ENCODE results near the gene SMIM32. TPM values are rescaled to one million over a fixed set of nuclear protein-coding genes. Genes with fewer than 3 reads are reported as not detected.

Gene SMIM32
- total and polyA plus RNA-seq, 7 experiments from 2014 or later = not detected

GRCh38 chr5:136197462-136198142, 4.6 kb upstream of the SMIM32 start:
- H3K27me3 ChIP-seq (ENCODE audit: control insufficient read depth in 2 of 2, insufficient read depth in 2 of 2, low read length in 2 of 2) = no peaks in the 10 kb centered on the region
- DNase-seq = no peak
- no peak overlapping the region for H3K27ac ChIP-seq (ENCODE audit: low read depth, low read length)
- ChIA-PET CTCF (no interaction called here), POLR2A (no interaction called here)
- H3K27me3 Mint-ChIP-seq = peaks cover 31 to 64% (median 42%) of the 10 kb centered on the region in 5 donors
- no peak for ATAC-seq
- no peaks in the 10 kb centered on the region for H3K9me3 ChIP-seq (ENCODE audit: control insufficient read depth in 2 of 3, low read length in 3 of 3)
- no peak overlapping the region for H3K27ac Mint-ChIP-seq
- H3K9me3 Mint-ChIP-seq = peaks cover 0 to 4% (median 0%) of the 10 kb centered on the region in 11 donors
- H3K36me3 ChIP-seq (ENCODE audit: control insufficient read depth in 2 of 3, insufficient read depth in 3 of 3, low read length in 3 of 3) = no peaks in the 10 kb centered on the region
- peaks cover 0 to 5% (median 0%) of the 10 kb centered on the region in 7 donors for H3K4me1 Mint-ChIP-seq
- H3K4me3 Mint-ChIP-seq = no peak overlapping the region
- peaks cover 0 to 4% (median 0%) of the 10 kb centered on the region in 5 donors for H3K36me3 Mint-ChIP-seq
- intact Hi-C loops (cut with micrococcal nuclease) = no loop called here
- H3K4me3 ChIP-seq (ENCODE audit: low read length) = no peak overlapping the region
- no peaks in the 10 kb centered on the region for H3K4me1 ChIP-seq (ENCODE audit: control insufficient read depth in 2 of 2, insufficient read depth in 2 of 2, low read length in 2 of 2)

GRCh38 chr5:136195971-136196820, 3.2 kb upstream of the SMIM32 start:
- peaks cover 0 to 4% (median 0%) of the 10 kb centered on the region in 11 donors for H3K9me3 Mint-ChIP-seq
- POLR2A ChIA-PET = no interaction called here
- CTCF ChIA-PET = no interaction called here
- ATAC-seq (no peak), DNase-seq (no peak)
- H3K36me3 ChIP-seq (ENCODE audit: control insufficient read depth in 2 of 3, insufficient read depth in 3 of 3, low read length in 3 of 3) = no peaks in the 10 kb centered on the region
- H3K27me3 ChIP-seq (ENCODE audit: control insufficient read depth in 2 of 2, insufficient read depth in 2 of 2, low read length in 2 of 2) = no peaks in the 10 kb centered on the region
- H3K27ac ChIP-seq (ENCODE audit: low read depth, low read length) = no peak overlapping the region
- H3K4me1 ChIP-seq (ENCODE audit: control insufficient read depth in 2 of 2, insufficient read depth in 2 of 2, low read length in 2 of 2) = no peaks in the 10 kb centered on the region
- peaks cover 0 to 4% (median 0%) of the 10 kb centered on the region in 5 donors for H3K36me3 Mint-ChIP-seq
- no peaks in the 10 kb centered on the region for H3K9me3 ChIP-seq (ENCODE audit: control insufficient read depth in 2 of 3, low read length in 3 of 3)
- no peak overlapping the region for H3K27ac Mint-ChIP-seq
- H3K4me3 ChIP-seq (ENCODE audit: low read length) = no peak overlapping the region
- no peak overlapping the region for H3K4me3 Mint-ChIP-seq
- peaks cover 0 to 5% (median 0%) of the 10 kb centered on the region in 7 donors for H3K4me1 Mint-ChIP-seq
- intact Hi-C loops (cut with micrococcal nuclease) = no loop called here
- peaks cover 33 to 66% (median 42%) of the 10 kb centered on the region in 5 donors for H3K27me3 Mint-ChIP-seq

- DNase-seq (no peak), ATAC-seq (no peak)
- H3K36me3 Mint-ChIP-seq = peaks cover 0 to 4% (median 0%) of the 10 kb centered on the region in 5 donors
- H3K27ac ChIP-seq (ENCODE audit: low read depth, low read length) = no peak overlapping the region
- no peaks in the 10 kb centered on the region for H3K27me3 ChIP-seq (ENCODE audit: control insufficient read depth in 2 of 2, insufficient read depth in 2 of 2, low read length in 2 of 2)
- H3K4me3 ChIP-seq (ENCODE audit: low read length) = no peak overlapping the region
- peaks cover 0 to 4% (median 0%) of the 10 kb centered on the region in 11 donors for H3K9me3 Mint-ChIP-seq
- peaks cover 0 to 5% (median 0%) of the 10 kb centered on the region in 7 donors for H3K4me1 Mint-ChIP-seq
- peaks cover 42 to 74% (median 47%) of the 10 kb centered on the region in 5 donors for H3K27me3 Mint-ChIP-seq
- H3K4me3 Mint-ChIP-seq = no peak overlapping the region
- ChIA-PET POLR2A (no interaction called here), CTCF (no interaction called here)
- H3K9me3 ChIP-seq (ENCODE audit: control insufficient read depth in 2 of 3, low read length in 3 of 3) = no peaks in the 10 kb centered on the region
- H3K4me1 ChIP-seq (ENCODE audit: control insufficient read depth in 2 of 2, insufficient read depth in 2 of 2, low read length in 2 of 2) = no peaks in the 10 kb centered on the region
- H3K27ac Mint-ChIP-seq = no peak overlapping the region
- intact Hi-C loops (cut with micrococcal nuclease) = no loop called here
- H3K36me3 ChIP-seq (ENCODE audit: control insufficient read depth in 2 of 3, insufficient read depth in 3 of 3, low read length in 3 of 3) = no peaks in the 10 kb centered on the region
Observed at GRCh38 chr5:136194576-136194975, 1.6 kb upstream of the SMIM32 start.

GRCh38 chr5:136193322-136193935, 467 bp upstream of the SMIM32 start:
- Histone ChIP-seq H3K27me3 (ENCODE audit: control insufficient read depth in 2 of 2, insufficient read depth in 2 of 2, low read length in 2 of 2) (no peaks in the 10 kb centered on the region), H3K36me3 (ENCODE audit: control insufficient read depth in 2 of 3, insufficient read depth in 3 of 3, low read length in 3 of 3) (no peaks in the 10 kb centered on the region), H3K4me1 (ENCODE audit: control insufficient read depth in 2 of 2, insufficient read depth in 2 of 2, low read length in 2 of 2) (no peaks in the 10 kb centered on the region), H3K4me3 (ENCODE audit: low read length) (no peak overlapping the region), H3K27ac (ENCODE audit: low read depth, low read length) (no peak overlapping the region), H3K9me3 (ENCODE audit: control insufficient read depth in 2 of 3, low read length in 3 of 3) (no peaks in the 10 kb centered on the region)
- peaks cover 0 to 4% (median 0%) of the 10 kb centered on the region in 11 donors for H3K9me3 Mint-ChIP-seq
- ChIA-PET CTCF (no interaction called here), POLR2A (no interaction called here)
- peak overlapping the region in 1 of 10 donors; percentile 51 for H3K4me3 Mint-ChIP-seq
- H3K36me3 Mint-ChIP-seq = peaks cover 0 to 4% (median 0%) of the 10 kb centered on the region in 5 donors
- peaks cover 0 to 5% (median 0%) of the 10 kb centered on the region in 7 donors for H3K4me1 Mint-ChIP-seq
- no peak overlapping the region for H3K27ac Mint-ChIP-seq
- intact Hi-C loops (cut with micrococcal nuclease) = no loop called here
- DNase-seq (no peak), ATAC-seq (no peak)
- peaks cover 47 to 67% (median 49%) of the 10 kb centered on the region in 5 donors for H3K27me3 Mint-ChIP-seq

GRCh38 chr5:136192015-136192525, 892 bp downstream of the SMIM32 start:
- no peak overlapping the region for H3K4me3 ChIP-seq (ENCODE audit: low read length)
- Mint-ChIP-seq H3K4me1 (peaks cover 0 to 5% (median 0%) of the 10 kb centered on the region in 7 donors), H3K4me3 (no peak overlapping the region), H3K9me3 (peaks cover 0 to 5% (median 0%) of the 10 kb centered on the region in 11 donors), H3K27ac (no peak overlapping the region), H3K27me3 (peaks cover 38 to 59% (median 49%) of the 10 kb centered on the region in 5 donors), H3K36me3 (peaks cover 0 to 4% (median 0%) of the 10 kb centered on the region in 5 donors)
- POLR2A ChIA-PET = no interaction called here
- no peaks in the 10 kb centered on the region for H3K36me3 ChIP-seq (ENCODE audit: control insufficient read depth in 2 of 3, insufficient read depth in 3 of 3, low read length in 3 of 3)
- H3K9me3 ChIP-seq (ENCODE audit: control insufficient read depth in 2 of 3, low read length in 3 of 3) = no peaks in the 10 kb centered on the region
- DNase-seq (no peak), ATAC-seq (no peak)
- H3K27me3 ChIP-seq (ENCODE audit: control insufficient read depth in 2 of 2, insufficient read depth in 2 of 2, low read length in 2 of 2) = no peaks in the 10 kb centered on the region
- H3K4me1 ChIP-seq (ENCODE audit: control insufficient read depth in 2 of 2, insufficient read depth in 2 of 2, low read length in 2 of 2) = no peaks in the 10 kb centered on the region
- H3K27ac ChIP-seq (ENCODE audit: low read depth, low read length) = no peak overlapping the region
- intact Hi-C loops (cut with micrococcal nuclease) = no loop called here
- CTCF ChIA-PET = no interaction called here

- intact Hi-C loops (cut with micrococcal nuclease) = no loop called here
- no peak overlapping the region for H3K4me3 Mint-ChIP-seq
- ATAC-seq = no peak
- peaks cover 40 to 53% (median 46%) of the 10 kb centered on the region in 5 donors for H3K27me3 Mint-ChIP-seq
- no peak overlapping the region for H3K27ac ChIP-seq (ENCODE audit: low read depth, low read length)
- H3K9me3 Mint-ChIP-seq = peaks cover 0 to 5% (median 0%) of the 10 kb centered on the region in 11 donors
- H3K27me3 ChIP-seq (ENCODE audit: control insufficient read depth in 2 of 2, insufficient read depth in 2 of 2, low read length in 2 of 2) = no peaks in the 10 kb centered on the region
- H3K4me3 ChIP-seq (ENCODE audit: low read length) = no peak overlapping the region
- no peak for DNase-seq
- peaks cover 0 to 4% (median 0%) of the 10 kb centered on the region in 5 donors for H3K36me3 Mint-ChIP-seq
- POLR2A ChIA-PET = no interaction called here
- peaks cover 0 to 5% (median 0%) of the 10 kb centered on the region in 7 donors for H3K4me1 Mint-ChIP-seq
- no peaks in the 10 kb centered on the region for H3K36me3 ChIP-seq (ENCODE audit: control insufficient read depth in 2 of 3, insufficient read depth in 3 of 3, low read length in 3 of 3)
- no peaks in the 10 kb centered on the region for H3K4me1 ChIP-seq (ENCODE audit: control insufficient read depth in 2 of 2, insufficient read depth in 2 of 2, low read length in 2 of 2)
- CTCF ChIA-PET = no interaction called here
- no peaks in the 10 kb centered on the region for H3K9me3 ChIP-seq (ENCODE audit: control insufficient read depth in 2 of 3, low read length in 3 of 3)
- no peak overlapping the region for H3K27ac Mint-ChIP-seq
Observed at GRCh38 chr5:136191304-136192014, 1.5 kb downstream of the SMIM32 start.

All from naive thymus-derived CD4-positive, alpha-beta T cell (primary cell).